ENCODE results near the gene MTHFD1L. TPM values are rescaled to one million over a fixed set of nuclear protein-coding genes. Genes with fewer than 3 reads are reported as not detected.
A peak's percentile ranks its signal among the peaks of the same experiment; 100 is the strongest.
"Not testable (repeated sequence)": the region's sequence is repeated elsewhere in the genome, so short reads cannot be mapped to it uniquely, and the experiment has no call there.

MTHFD1L gene
- total RNA-seq, 2 donors from 2014 or later = 13.0 to 19.1 TPM

GRCh38 chr6:150857062-150857944, 8.2 kb upstream of the MTHFD1L start:
- peak; percentile 87 for ATAC-seq
- H3K4me3 ChIP-seq = no peak overlapping the region

DNA sequence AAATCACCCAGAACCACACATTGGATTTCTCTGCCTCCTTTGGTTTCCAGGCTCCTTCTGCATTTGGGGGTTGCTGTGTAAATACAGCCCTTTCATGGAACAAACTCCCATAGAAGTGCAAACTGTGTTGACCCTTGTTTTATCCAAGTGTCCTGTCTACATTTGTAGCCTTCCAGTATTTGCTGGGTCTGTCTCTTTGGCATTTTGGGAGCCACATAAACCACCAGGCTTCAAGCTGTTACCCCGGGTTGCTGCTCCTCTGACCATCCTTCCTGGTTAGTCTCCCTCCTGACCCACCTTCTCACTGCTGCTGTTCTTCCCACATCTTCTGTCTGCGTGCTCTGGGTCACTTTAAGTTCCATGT, 7.6 kb upstream of the MTHFD1L start:
- Histone ChIP-seq H3K36me3 (replicated peaks in 1 of 2; ENCODE audit: insufficient read depth in 1 of 2, low read depth in 2 of 2) (no peaks in the 10 kb centered on the region), H3K9me3 (no peaks in the 10 kb centered on the region), H3K27ac (peak overlapping the region in 3 of 4 donors; percentile 38 to 79 (median 77)), H3K27me3 (no peaks in the 10 kb centered on the region), H3K4me3 (no peak overlapping the region), H3K4me1 (peaks cover 19% of the 10 kb centered on the region)
- no peak for ATAC-seq
- 70 to 94% methylated on average over 2 of the region's 2 CpGs for WGBS, 2 donors
- DNase-seq = no peak
- TF ChIP-seq POLR2A (IDR thresholded peaks at IDR 0.05) (no peak), CTCF (IDR thresholded peaks at IDR 0.05) (no peak)
- intact Hi-C loops (cut with DNase I) = no loop called here

More at GRCh38 chr6:150857062-150857944, 8.2 kb upstream of the MTHFD1L start:
- Histone ChIP-seq H3K4me1 (peaks cover 19% of the 10 kb centered on the region), H3K9me3 (no peaks in the 10 kb centered on the region), H3K36me3 (replicated peaks in 1 of 2; ENCODE audit: insufficient read depth in 1 of 2, low read depth in 2 of 2) (no peaks in the 10 kb centered on the region), H3K27me3 (no peaks in the 10 kb centered on the region), H3K27ac (peak overlapping the region in 3 of 4 donors; percentile 52 to 79 (median 77))
- 43 to 50% methylated on average over 7 of the region's 7 CpGs for WGBS, 2 donors
- DNase-seq = peak in 1 of 4 donors; percentile 33
- no peak for TF ChIP-seq CTCF (IDR thresholded peaks at IDR 0.05)
- TF ChIP-seq POLR2A (IDR thresholded peaks at IDR 0.05) = no peak
- intact Hi-C loops (cut with DNase I) = no loop called here

GRCh38 chr6:150861448-150862168, 3.9 kb upstream of the MTHFD1L start:
- H3K36me3 ChIP-seq (replicated peaks in 1 of 2; ENCODE audit: insufficient read depth in 1 of 2, low read depth in 2 of 2); H3K27me3 ChIP-seq; ATAC-seq; intact Hi-C loops (cut with DNase I); H3K9me3 ChIP-seq; H3K4me3 ChIP-seq; DNase-seq: not testable (repeated sequence)
- peak overlapping the region in 2 of 4 donors; percentile 48 for H3K27ac ChIP-seq
- peaks cover 29% of the 10 kb centered on the region for H3K4me1 ChIP-seq
- WGBS, 2 donors = 38 to 49% methylated on average over 8 of the region's 8 CpGs

DNA sequence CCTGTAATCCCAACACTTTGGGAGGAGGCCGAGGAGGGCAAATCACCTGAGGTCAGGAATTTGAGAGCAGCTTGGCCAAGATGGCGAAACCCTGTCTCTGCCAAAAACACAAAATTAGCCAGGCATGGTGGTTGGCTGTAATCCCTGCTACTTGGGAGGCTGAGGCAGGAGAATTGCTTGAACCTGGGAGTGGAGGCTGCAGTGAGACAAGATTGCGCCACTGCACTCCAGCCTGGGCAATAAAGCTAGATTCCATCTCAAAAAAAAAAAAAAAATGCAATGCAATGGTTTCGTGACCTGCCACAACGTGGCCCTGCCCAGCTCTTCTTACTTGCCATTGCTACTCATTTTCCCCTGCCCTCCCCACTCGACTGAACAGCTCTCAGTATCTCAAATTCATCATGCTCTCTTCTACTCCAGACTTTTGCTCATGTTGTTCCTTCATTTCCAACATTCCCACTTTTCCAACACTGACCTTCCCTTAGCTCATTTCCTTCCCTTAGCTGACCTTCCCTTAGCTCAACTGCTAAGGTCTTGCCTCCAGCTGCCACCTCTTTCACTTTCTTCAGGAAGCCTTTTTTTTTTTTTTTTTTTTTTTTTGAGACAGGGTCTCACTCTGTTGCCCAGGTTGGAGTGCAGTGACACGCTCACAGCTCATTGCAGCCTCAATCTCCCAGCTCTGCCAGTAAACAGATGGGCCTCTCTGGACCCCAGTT, 2.1 kb upstream of the MTHFD1L start:
- DNase-seq = no peak
- TF ChIP-seq CTCF (IDR thresholded peaks at IDR 0.05) (no peak), POLR2A (IDR thresholded peaks at IDR 0.05) (no peak)
- intact Hi-C loops (cut with DNase I) = no loop called here
- H3K36me3 ChIP-seq (replicated peaks in 1 of 2; ENCODE audit: insufficient read depth in 1 of 2, low read depth in 2 of 2) = no peaks in the 10 kb centered on the region
- H3K4me1 ChIP-seq = peaks cover 23% of the 10 kb centered on the region
- H3K27me3 ChIP-seq = no peaks in the 10 kb centered on the region
- no peak for ATAC-seq
- 82 to 85% methylated on average over 6 to 7 of the region's 7 CpGs for WGBS, 2 donors
- no peak overlapping the region for H3K27ac ChIP-seq
- H3K4me3 ChIP-seq = no peak overlapping the region
- H3K9me3 ChIP-seq = no peaks in the 10 kb centered on the region

GRCh38 chr6:150865043-150865405, 478 bp upstream of the MTHFD1L start:
- no peaks in the 10 kb centered on the region for H3K9me3 ChIP-seq
- TF ChIP-seq POLR2A (IDR thresholded peaks at IDR 0.05) (no peak), CTCF (IDR thresholded peaks at IDR 0.05) (no peak)

More at GRCh38 chr6:150865043-150865405, 478 bp upstream of the MTHFD1L start:
- no peaks in the 10 kb centered on the region for H3K36me3 ChIP-seq (replicated peaks in 1 of 2; ENCODE audit: insufficient read depth in 1 of 2, low read depth in 2 of 2)
- peak overlapping the region in 1 of 2 donors; percentile 13 for H3K4me3 ChIP-seq
- intact Hi-C loops (cut with DNase I) = no loop called here
- no peaks in the 10 kb centered on the region for H3K27me3 ChIP-seq
- H3K4me1 ChIP-seq = peaks cover 23% of the 10 kb centered on the region
- H3K27ac ChIP-seq = peak overlapping the region; percentile 68 to 85 (median 84)
- ATAC-seq (no peak), DNase-seq (no peak)
- 6 to 11% methylated on average over 5 of the region's 5 CpGs for WGBS, 2 donors

Measured in body of pancreas (tissue), 4 donors.